CD4-positive, alpha-beta T cell treated with Interleukin-21 for 1 hour (primary cell): Measurements from ENCODE around the gene PRKCH.

Source experiments
- DNase-seq: peaks from one replicate; pipeline ENCODE4 v3.0.0-alpha.2; 2020

PRKCH gene

GRCh38 chr14:61537563-61538463 lies 216.4 kb downstream of the PRKCH start:
- DNase-seq = no peak

GRCh38 chr14:61538464-61539022 lies 217.2 kb downstream of the PRKCH start:
- DNase-seq = no peak

GRCh38 chr14:61539631-61540030 lies 218.3 kb downstream of the PRKCH start:
- DNase-seq = no peak

GRCh38 chr14:61540931-61541330 lies 219.6 kb downstream of the PRKCH start:
- DNase-seq = no peak

- no peak for DNase-seq
Observed at GRCh38 chr14:61542848-61543790, 221.7 kb downstream of the PRKCH start.

GRCh38 chr14:61543946-61544345 lies 222.6 kb downstream of the PRKCH start:
- DNase-seq = no peak

GRCh38 chr14:61544448-61545330 lies 223.3 kb downstream of the PRKCH start:
- DNase-seq = no peak

- DNase-seq = no peak
Observed at GRCh38 chr14:61545726-61546455, 224.5 kb downstream of the PRKCH start.

GRCh38 chr14:61547186-61548069 lies 226.0 kb downstream of the PRKCH start:
- no peak for DNase-seq

GRCh38 chr14:61549425-61549824 lies 228.0 kb downstream of the PRKCH start:
- no peak for DNase-seq

GRCh38 chr14:61551384-61551783 lies 230.0 kb downstream of the PRKCH start:
- no peak for DNase-seq

GRCh38 chr14:61552241-61552640 lies 230.9 kb downstream of the PRKCH start:
- no peak for DNase-seq

GRCh38 chr14:61553730-61554641 lies 232.6 kb downstream of the PRKCH start:
- no peak for DNase-seq

- no peak for DNase-seq
Observed at GRCh38 chr14:61555056-61555838, 233.9 kb downstream of the PRKCH start.

GRCh38 chr14:61556455-61556854 lies 235.1 kb downstream of the PRKCH start:
- no peak for DNase-seq

- no peak for DNase-seq
Observed at GRCh38 chr14:61557262-61557661, 235.9 kb downstream of the PRKCH start.

- DNase-seq = no peak
Observed at GRCh38 chr14:61557854-61558253, 236.5 kb downstream of the PRKCH start.

GRCh38 chr14:61558271-61558670 lies 236.9 kb downstream of the PRKCH start:
- no peak for DNase-seq
